ENCODE measurements around the gene MDH2.
A peak's percentile ranks its signal among the peaks of the same experiment; 100 is the strongest.
"Not testable (repeated sequence)": the region's sequence is repeated elsewhere in the genome, so short reads cannot be mapped to it uniquely, and the experiment has no call there.

Gene MDH2

DNA sequence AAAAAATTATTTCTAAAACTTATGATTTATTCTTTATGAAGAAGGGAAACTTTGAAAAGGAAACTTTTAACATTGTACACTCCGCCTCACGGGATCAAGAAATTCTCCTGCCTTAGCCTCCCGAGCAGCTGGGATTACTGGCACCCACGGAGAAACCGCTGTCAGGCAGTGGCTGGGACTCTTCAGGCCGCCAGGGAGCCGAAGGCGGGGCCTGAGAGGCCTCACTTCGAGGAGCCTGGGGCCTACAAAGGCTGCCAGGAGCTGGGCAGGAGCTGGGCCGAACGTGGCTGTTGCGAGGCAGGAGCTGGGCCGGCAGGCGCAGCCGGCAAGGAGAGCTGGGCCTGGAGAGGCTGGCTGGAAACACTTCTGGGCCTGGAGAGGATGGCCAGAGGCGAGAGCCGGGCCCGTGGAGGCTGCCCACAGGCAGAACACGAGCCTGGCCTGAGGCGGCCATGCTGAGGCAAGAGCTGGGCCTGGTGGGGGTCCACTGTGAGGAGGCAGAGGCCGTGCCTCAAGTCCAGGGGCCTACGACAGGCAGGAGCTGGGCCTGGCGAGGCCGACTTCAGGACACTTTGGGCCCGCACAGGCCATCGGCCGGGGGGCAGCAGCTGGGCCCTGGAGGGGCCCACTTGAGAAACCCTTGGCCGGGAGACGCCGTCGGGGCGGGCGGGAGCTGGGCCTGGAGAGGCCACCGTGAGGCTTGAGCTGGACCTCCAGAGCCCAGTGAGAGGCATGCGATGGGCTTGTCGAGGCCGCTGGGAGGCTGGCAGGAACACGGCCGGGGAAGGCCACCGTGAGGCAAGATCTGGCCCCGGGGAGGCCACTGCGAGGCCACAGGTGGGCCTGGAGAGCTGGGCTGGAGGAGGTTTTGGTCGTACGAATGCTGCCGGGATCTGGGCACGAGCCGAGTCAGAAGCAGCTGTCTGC, 23.7 kb downstream of the MDH2 start:
- DNase-seq (ENCODE audit: low spot score): no peak

DNA sequence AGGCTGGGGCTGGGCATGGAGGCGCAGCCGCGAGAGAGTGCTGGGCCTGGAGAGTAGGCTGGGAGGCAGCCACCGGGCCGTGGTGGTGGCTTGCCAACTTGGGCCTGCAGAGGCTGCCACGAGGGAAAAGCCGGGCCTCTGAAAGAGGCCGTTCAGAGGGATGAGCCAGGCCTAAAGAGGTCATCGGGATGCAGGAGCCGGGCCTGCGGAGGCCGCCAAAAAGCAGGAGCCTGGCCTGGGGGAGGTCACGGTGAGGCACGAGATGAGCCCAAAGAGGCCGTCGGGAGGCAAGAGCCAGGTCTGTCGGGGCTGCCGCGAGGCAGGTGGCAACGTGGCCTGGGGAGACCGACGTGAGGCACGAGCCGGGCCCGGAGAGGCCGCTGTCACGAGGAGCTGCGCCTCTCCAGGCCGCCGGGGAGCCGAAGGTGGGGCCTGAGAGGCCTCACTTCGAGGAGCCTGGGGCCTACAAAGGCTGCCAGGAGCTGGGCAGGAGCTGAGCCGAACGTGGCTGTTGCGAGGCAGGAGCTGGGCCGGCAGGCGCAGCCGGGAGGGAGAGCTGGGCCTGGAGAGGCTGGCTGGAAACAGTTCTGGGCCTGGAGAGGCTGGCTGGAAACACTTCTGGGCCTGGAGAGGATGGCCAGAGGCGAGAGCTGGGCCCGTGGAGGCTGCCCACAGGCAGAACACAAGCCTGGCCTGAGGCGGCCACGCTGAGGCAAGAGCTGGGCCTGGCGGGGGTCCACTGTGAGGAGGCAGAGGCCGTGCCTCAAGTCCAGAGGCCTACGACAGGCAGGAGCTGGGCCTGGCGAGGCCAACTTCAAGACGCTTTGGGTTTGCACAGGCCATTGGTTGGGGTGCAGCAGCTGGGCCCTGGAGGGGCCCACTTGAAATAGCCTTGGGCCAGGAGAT, 24.6 kb downstream of the MDH2 start:
- no peak for DNase-seq (ENCODE audit: low spot score)

DNA sequence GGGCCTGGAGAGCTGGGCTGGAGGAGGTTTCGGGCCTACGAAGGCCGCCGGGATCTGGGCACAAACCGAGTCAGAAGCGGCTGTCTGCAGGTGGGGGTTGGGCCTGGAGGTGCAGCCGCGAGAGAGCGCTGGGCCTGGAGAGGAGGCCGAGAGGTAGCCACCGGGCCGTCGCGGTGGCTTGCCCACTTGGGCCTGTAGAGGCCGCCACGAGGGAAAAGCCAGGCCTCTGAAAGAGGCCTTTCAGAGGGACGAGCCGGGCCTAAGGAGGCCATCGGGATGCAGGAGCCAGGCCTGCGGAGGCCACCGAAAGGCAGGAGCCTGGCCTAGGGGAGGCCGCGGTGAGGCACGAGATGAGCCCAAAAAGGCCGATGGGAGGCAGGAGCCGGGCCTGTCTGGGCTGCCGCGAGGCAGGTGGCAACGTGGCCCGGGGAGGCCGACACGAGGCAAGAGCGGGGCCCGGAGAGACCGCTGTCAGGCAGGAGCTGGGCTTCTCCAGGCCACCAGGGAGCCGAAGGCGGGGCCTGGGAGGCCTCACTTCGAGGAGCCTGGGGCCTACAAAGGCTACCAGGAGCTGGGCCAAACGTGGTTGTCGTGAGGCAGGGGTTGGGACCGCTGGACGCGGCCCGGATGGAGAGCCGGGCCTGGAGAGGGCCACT, 25.6 kb downstream of the MDH2 start:
- DNase-seq (ENCODE audit: low spot score): no peak

DNA sequence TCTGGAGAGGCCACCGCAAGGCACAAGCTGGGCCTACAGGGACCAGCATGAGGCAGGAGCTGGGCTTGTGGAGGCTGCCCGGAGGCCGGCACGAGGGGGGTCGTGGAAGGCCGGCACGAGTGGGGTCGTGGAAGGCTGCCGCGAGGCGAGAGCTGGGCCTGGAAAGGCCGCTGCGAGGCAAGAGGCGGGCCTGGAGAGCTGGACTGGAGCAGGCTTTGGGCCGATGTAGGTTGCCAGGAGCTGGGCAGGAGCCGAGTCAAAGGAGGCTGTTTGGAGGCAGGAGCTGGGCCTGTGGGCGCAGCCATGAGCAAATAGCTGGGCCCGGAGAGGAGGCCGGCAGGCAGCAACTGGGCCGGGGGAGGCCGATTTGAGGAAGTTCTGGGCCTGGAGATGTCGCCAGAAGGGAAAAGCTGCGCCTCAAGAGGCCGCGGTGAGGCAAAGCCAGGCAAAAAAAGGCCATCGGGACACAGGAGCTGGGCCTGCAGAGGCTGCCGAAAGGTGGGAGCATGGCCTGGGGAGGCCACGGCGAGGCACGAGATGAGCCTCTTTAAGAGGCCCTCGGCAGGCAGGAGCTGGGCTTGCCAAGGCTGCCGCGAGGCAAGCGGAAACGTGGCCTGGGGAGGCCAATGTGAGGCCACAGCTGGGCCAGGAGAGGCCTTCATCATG, 26.5 kb downstream of the MDH2 start:
- DNase-seq (ENCODE audit: low spot score): no peak

DNA sequence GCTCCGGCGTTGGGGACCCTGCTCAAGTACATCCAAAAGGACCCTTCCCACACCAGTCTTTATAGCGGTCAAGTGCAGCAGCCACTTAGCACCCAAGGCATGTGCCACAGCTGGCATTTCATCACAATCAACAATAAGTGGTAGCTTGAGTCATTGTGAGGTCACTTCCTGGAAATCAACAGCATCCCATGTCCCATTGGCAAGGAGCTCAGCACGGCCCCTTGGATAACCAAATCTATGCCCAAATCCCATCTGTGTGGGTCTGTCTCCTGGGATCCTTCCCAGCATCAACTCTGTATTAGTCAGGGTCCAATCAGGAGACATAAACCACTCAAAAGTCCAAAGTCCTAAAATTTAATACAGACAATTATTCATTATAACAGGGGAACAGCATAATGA, 27.1 kb downstream of the MDH2 start:
- no peak for DNase-seq (ENCODE audit: low spot score)

DNA sequence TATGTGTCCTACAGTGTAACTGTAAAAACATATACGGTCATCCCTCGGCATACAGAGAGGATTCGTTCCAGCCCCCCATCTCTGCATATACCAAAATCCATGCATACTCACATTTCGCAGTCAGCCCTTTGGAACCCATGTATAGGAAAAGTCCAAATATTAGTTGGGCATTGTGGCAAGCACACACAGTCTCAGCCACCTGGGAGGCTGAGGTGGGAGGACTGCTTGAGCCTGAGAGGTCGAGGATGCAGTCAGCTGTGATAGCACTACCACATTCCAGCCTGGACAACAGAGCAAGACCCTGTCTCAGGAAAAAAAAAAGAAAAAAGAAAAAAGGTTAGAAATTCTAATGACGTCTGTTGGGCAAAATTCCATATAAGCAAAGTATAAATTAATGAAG, 29.1 kb downstream of the MDH2 start:
- no peak for DNase-seq (ENCODE audit: low spot score)

DNA sequence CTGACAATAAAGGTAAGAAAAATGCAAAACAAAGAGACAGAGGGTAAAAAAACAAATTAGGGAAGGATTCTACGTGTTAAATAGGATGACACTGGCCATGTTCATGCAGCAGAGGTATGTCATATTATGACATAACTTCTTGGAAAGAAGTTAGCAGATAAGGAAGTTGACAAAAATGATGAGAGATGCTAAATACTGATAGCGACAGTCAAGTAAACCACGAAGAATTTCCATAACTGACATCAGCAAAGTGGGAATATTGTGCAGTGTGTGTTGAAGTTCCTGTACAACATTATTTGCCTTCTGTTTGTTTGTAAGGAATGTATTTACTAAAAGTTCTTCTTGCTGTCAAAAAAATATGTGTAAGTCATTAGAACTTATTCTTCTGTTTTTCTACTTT, 29.5 kb downstream of the MDH2 start:
- no peak for DNase-seq (ENCODE audit: low spot score)

DNA sequence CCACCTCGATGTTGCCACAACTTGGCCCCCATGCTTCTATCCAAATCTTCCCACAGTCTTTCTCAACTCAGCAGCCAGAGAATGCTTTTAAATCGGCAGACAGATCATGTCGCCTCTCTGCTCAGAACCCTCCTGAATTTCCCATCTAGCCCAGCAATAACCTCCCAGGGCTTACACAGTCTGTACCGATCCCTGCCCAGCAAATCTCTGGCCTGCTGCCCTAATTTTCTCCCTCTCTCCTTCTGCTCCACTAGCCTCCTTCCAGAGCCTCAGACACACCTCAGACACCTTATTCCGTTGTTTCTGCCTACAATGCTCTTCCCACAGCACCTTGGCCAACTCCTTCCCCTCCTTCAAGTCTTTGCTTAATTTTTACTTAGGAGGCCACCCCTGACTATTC, 32.3 kb downstream of the MDH2 start:
- no peak for DNase-seq (ENCODE audit: low spot score)

DNA sequence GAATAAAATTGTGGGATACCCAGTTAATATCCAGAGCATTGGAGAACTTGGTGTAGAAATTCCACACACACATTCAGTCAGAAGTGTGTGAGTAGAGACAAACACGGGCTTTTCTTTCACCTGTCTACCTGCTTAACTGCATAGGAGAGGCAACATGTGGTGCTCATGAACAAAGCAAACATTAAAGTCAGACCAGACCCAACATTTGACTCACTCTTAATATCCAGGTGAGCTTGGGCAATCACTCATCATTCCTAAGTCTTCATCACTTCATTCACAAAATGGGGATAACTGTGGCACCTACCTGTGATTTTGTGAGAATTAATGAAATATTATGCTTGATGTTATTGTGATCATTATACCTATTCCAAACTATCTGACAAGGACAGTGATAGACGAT, 36.2 kb downstream of the MDH2 start:
- not testable (repeated sequence) for DNase-seq (ENCODE audit: low spot score)

DNA sequence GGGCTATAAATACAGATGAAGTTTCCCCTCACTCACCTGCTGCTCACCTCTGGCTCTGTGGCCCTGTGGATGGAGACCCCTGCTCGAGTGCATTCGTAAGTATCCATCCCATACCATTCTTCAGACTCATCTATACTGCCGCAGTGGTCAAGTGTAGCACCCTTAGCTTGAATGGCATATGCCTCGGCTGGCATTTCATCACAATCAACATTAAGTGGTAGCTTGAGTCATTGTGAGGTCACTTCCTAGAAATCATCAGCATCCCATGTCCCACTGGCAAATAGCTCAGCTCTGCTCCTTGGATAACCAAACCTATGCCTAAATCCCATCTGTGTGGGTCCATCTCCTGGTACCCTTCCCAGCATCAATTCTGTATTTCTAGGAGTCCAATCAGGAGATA, 38.2 kb downstream of the MDH2 start:
- DNase-seq (ENCODE audit: low spot score): peak; percentile 14

DNA sequence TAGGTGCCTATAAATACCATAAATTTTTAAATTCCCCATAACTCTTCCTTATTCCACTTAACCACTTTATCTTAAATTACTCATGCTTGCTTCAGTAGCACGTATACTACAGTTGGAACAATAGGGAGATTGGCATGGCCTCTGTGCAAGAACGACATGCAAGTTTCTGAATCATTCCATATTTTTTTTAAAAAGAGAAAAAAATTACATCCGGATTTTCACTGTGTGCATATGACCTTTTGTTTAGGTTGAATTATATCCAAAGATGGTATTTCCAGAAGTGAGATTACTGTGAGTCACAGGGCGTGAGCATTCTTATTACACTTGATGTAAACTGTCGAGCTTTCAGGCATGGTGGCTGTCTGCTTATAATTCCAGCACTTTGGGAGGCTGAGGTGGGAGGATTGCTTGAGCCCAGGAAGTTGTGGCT, 39.5 kb downstream of the MDH2 start:
- peak; percentile 64 for DNase-seq (ENCODE audit: low spot score)

DNA sequence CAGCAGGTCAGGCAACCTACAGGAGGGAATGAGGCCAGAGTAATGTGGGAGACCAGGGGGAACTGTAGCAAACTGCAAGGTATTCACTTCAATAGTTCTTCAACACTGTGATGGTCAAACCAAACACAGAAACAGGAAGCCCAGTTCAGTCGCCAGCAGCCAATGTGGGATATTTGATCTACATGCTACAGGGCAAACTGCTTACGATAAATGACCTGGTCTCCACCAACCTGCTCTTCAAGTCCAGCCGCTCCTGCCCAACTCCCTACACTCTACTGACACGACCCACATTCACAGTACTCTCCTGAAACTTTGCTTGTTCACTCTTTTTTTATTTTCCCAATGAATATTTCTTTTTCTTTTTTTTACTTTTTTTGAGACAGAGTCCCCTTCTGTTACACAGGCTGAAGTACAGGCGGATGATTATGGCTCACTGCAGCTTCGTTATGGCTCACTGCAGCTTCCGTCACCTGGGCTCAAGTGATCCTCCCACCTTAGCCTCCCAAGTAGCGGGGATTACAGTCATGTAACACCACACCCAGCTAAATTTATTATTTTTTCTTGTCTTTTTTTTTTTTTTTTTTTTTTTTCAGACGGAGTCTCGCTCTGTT, 42.1 kb downstream of the MDH2 start:
- DNase-seq (ENCODE audit: low spot score): no peak

DNA sequence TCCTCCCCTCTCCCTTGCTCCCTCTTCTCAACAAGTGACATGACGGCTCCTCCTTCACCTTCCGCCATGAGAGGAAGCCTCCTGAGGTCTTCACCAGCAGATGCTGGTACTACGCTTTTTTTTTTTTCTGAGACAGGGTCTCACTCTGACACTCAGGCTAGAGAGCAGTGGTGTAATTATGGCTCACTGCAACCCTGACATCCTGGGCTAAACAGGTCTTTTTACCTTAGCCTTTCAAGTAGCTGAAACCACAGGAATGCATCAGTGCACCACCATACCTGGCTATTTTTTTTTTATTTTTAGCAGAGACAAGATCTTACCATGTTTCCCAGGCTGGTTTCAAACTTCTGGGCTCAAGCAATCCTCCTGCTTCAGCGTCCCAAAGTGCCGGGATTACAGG, 43.6 kb downstream of the MDH2 start:
- no peak for DNase-seq (ENCODE audit: low spot score)

DNA sequence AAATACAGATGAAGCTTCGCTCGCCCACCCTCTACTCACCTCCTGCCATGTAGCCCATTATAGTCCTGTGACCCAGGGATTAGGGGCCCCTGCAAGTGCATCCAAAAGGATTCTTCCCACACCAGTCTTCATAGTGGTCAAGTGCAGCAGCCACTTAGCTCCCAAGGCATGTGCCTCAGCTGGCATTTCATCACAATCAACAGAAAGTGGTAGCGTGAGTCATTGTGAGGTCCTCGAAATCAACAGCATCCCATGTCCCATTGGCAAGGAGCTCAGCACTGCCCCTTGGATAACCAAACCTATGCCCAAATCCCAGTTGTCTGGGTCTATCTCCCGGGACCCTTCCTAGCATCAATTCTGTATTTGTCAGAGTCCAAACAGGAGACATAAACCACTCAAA, 45.6 kb downstream of the MDH2 start:
- DNase-seq (ENCODE audit: low spot score): not testable (repeated sequence)

DNA sequence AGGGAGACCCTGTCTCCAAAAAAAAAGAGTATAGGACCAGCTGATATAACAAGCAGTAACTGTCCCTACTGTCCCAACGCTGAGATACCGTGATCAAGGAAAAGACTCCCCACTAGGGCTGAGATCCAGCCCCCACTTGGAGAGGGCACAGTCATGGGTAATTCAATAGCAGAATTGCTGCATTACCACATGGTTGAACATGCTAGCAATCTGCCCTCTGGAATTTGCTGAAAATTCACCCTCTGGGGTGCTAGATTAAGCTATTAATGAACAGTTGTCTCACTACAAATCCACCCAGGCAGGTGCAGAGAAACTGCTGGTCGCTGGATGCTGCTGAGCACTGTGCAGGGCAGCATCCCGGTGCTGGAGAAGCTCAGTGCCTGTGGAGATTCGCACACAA, 46.4 kb downstream of the MDH2 start:
- not testable (repeated sequence) for DNase-seq (ENCODE audit: low spot score)

DNA sequence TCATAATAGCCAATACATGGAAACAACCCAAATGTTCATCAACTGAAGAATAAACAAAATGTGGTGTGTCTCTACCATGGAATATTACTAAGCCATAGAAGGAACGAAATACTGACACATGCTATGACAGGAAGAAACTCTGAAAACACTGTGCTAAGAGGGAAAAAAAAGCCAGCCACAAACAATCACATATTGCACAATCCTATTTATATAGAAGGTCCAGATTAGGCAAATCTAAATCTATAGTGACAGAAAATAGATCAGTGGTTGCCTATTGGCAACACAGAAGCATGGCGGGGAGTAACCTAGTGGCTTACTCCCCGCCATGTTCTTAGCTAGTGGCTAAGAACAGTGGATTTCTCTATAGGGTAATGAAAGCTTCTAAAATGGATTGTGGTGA, 48.0 kb downstream of the MDH2 start:
- DNase-seq (ENCODE audit: low spot score): no peak

DNA sequence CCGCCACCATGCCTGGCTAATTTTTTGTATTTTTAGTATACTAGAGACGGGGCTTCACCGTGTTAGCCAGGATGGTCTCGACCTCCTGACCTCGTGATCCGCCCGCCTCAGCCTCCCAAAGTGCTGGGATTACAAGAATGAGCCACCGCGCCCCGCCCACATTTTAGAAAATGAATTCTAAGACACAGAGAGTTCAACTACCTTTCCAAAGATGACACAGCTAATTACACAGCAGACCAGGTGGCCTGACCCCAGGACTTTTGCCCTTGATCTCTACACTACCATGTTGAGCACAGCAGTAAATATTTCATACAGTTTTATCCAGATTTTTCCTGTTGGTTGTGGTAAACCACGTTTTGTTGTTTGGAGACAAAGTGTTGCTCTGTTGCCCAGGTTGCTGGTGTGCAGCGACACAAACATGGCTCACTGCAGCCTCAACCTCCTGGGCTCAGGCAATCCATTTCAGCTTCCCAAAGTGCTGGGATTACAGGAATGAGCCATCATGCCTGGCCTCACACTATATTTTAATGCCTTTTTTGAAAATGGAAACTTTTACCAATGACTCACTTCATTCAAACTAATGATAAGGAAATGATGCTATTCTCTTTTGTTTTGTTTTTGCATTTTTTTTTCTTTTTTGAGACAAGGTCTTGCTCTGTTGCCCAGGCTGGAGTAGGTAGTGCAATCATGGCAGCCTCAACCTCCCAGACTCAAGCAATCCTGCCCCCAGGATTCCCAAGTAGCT, 54.0 kb downstream of the MDH2 start:
- peak; percentile 26 for DNase-seq (ENCODE audit: low spot score)

DNA sequence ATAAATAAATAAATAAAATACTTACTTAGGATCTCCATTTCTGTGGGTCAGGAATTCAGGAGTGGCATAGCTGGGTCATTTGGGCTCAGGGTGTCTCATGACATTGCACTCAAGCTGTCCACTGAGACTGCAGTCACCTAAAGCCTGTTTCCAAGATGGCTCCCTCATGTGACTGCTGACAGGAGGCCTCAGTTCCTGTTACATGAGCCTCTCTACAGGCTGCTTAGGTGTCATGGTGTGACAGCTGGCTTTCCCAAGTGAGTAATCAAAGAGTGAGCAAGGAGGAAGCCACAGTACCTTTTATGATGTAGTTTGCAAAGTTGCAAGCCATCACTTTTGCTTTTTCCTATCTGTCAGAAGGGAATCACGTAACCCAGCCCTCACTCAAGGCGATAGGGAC, 55.9 kb downstream of the MDH2 start:
- DNase-seq (ENCODE audit: low spot score): not testable (repeated sequence)

DNA sequence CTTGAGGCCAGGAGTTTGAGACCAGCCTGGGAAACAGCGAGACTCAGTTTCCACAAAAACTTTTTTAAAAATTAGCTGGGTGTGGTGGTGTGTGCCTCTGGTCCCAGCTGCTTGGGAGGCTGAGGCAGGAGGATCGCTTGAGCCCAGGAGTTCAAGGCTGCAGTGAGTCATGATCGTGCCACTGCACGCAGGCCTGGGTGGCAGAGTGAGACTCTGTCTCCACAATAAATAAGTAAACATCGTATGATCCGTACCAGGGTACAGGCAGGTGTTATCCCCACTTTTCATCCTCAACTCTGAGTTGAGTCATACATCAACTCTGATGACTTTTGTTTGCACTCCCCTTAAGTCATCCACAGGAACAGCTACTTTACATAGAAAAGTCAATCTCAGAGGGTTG, 58.2 kb downstream of the MDH2 start:
- peak; percentile 34 for DNase-seq (ENCODE audit: low spot score)

DNA sequence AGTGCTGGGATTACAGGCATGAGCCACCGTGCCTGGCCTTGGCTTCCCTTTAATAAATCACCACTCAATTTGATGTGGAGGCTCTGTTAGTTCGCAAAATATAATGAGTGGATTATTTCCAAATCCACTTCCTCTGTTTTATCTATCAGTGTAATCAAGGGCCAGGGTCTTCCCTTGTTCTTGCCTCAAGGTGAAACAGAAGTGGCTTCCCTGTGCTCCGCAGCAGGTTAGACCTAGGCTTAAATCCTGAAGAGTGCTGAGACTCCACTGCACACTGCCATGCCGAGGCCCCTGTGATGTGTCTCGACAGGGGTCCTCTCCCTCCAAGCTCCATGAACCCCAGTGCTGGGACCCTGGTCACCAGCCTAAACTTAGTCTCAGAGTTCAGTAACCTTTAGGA, 59.0 kb downstream of the MDH2 start:
- no peak for DNase-seq (ENCODE audit: low spot score)
